Tibial nerve (tissue), 4 donors: ENCODE results near the gene ADAMTS4. TPM values are rescaled to one million over a fixed set of nuclear protein-coding genes. Genes with fewer than 3 reads are reported as not detected.
A peak's percentile ranks its signal among the peaks of the same experiment; 100 is the strongest.

Experiments used
- DNase-seq, 2 donors: peaks; one replicate each; pipeline ENCODE4 v3.0.0-alpha.2; 2019; ENCODE audit warnings: low spot score in 2 of 2
- H3K27ac ChIP-seq, 4 donors: fragments of 200-600 bp; sonication (generic) in 3 of 4; one replicate each; pipeline ENCODE4 v1.5.1; 2017 to 2019; ENCODE audit warnings: mild to moderate bottlenecking in 1 of 4
- H3K27me3 ChIP-seq, 2 donors: fragments of 200-600 bp; sonication (generic) in 1 of 2; one replicate each; pipeline versions ENCODE4 v1.5.1 to v1.6.0; 2017 to 2019
- H3K36me3 ChIP-seq, 3 donors: fragments of 200-600 bp; sonication (generic); one replicate each; pipeline ENCODE4 v1.5.1; 2018 to 2019
- H3K4me1 ChIP-seq, 4 donors: fragments of 200-600 bp; sonication (generic) in 3 of 4; one replicate each; pipeline ENCODE4 v1.5.1; 2017 to 2019
- H3K4me3 ChIP-seq, 4 donors: fragments of 200-600 bp; sonication (generic) in 3 of 4; one replicate each; pipeline ENCODE4 v1.5.1; 2017 to 2019; ENCODE audit warnings: mild to moderate bottlenecking in 1 of 4, moderate library complexity in 1 of 4
- H3K9me3 ChIP-seq, 4 donors: fragments of 200-600 bp; sonication (generic) in 3 of 4; one replicate each; pipeline ENCODE4 v1.5.1; 2017 to 2019
- CTCF ChIP-seq, 5 experiments: fragments of 200-600 bp in 3 of 5; fragments of 450-650 bp in 2 of 5; sonication (generic) in 3 of 5; IDR thresholded peaks; one replicate each; pipeline ENCODE4 v1.5.1; 2016 to 2019; ENCODE audit warnings: antibody characterized with exemption in 5 of 5, mild to moderate bottlenecking in 3 of 5, moderate library complexity in 2 of 5
- EP300 ChIP-seq, 2 donors: sonication (generic); formaldehyde crosslinking; IDR thresholded peaks; one replicate each; pipeline ENCODE4 v1.6.1; 2017; ENCODE audit warnings: antibody characterized with exemption in 2 of 2, mild to moderate bottlenecking in 1 of 2
- POLR2A ChIP-seq, 2 donors: fragments of 450-650 bp; IDR thresholded peaks; one replicate each; pipeline ENCODE4 v1.6.1; 2017; ENCODE audit warnings: antibody characterized with exemption in 2 of 2, mild to moderate bottlenecking in 2 of 2, moderate library complexity in 2 of 2
- WGBS, 2 donors: methylation state at CpG; one replicate each; pipeline ENCODE4 v1.1.5; 2018; 5-methylcytosine and 5-hydroxymethylcytosine counted together
- total RNA-seq, 4 donors: library from RNA; depleted of rRNA; stranded (reverse); fragments of >200 nt; gene quantifications; one replicate each; pipeline ENCODE4 v1.1.0, GENCODE V29; 2016

Gene ADAMTS4
- total RNA-seq, 4 donors from 2014 or later: 9.0 to 54.9 (median 19.5) TPM

DNA sequence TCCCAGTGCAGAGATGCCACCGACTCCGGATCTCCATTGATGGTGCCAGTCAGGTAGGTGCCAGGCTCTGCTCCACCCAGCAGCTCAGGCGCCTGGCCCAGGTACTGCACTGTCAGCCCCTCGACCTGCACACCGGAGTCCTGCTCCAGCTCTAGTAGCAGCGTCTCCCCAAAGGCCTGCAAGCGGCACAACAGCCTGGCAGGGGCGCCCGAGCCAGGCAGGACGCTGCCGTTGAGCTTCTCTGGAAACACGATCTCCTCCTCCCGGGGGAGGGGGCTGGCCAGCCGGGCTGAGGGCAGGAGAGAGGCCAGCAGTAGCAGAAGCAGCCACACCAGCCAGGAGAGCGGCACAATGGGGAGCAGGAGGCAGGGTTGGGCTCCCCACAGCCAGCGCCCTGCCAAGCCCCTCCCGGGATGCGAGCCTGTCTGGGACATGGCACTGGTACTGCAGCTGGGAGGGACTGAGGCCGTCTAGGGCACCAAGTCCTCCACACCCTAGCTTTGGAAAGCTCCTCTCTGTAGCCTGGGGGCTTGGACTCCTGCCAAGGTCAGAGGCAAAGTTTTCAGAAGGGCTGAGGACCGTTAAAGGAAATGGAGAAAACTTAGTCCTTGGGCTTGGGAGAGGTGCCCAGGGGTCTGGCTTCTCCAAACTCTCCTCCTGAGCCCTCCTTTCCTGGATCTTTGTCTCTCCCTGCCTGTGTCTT is 509 bp downstream of the ADAMTS4 start:
- no peaks in the 10 kb centered on the region for H3K9me3 ChIP-seq
- H3K4me1 ChIP-seq: peaks cover 7 to 90% (median 75%) of the 10 kb centered on the region in 4 donors
- no peak for TF ChIP-seq EP300 (IDR thresholded peaks at IDR 0.05)
- TF ChIP-seq CTCF (IDR thresholded peaks at IDR 0.05): peak in 1 of 5 experiments; percentile 4
- no peak for TF ChIP-seq POLR2A (IDR thresholded peaks at IDR 0.05)
- 13 to 38% methylated on average over 11 to 12 of the region's 20 CpGs for WGBS, 2 donors
- peak overlapping the region; percentile 10 to 50 (median 30) for H3K4me3 ChIP-seq
- H3K27me3 ChIP-seq: no peaks in the 10 kb centered on the region
- H3K36me3 ChIP-seq: no peaks in the 10 kb centered on the region
- H3K27ac ChIP-seq: peak overlapping the region; percentile 95 to 98 (median 96)
- no peak for DNase-seq

GRCh38 chr1:161197560-161198193 is 1.2 kb downstream of the ADAMTS4 start:
- Histone ChIP-seq H3K4me1 (peaks cover 7 to 90% (median 74%) of the 10 kb centered on the region in 4 donors), H3K27me3 (no peaks in the 10 kb centered on the region), H3K9me3 (no peaks in the 10 kb centered on the region), H3K36me3 (no peaks in the 10 kb centered on the region), H3K27ac (peak overlapping the region; percentile 95 to 98 (median 96)), H3K4me3 (peak overlapping the region; percentile 10 to 50 (median 30))
- TF ChIP-seq EP300 (IDR thresholded peaks at IDR 0.05) (no peak), CTCF (IDR thresholded peaks at IDR 0.05) (no peak), POLR2A (IDR thresholded peaks at IDR 0.05) (no peak)
- no peak for DNase-seq
- WGBS, 2 donors: 17 to 22% methylated on average over 9 of the region's 11 CpGs

GRCh38 chr1:161196521-161197451 is 2.1 kb downstream of the ADAMTS4 start:
- Histone ChIP-seq H3K36me3 (peaks cover 0 to 4% (median 0%) of the 10 kb centered on the region in 3 donors), H3K4me3 (peak overlapping the region; percentile 10 to 50 (median 30))
- WGBS, 2 donors: 42 to 46% methylated on average over 24 to 25 of the region's 27 CpGs

DNA sequence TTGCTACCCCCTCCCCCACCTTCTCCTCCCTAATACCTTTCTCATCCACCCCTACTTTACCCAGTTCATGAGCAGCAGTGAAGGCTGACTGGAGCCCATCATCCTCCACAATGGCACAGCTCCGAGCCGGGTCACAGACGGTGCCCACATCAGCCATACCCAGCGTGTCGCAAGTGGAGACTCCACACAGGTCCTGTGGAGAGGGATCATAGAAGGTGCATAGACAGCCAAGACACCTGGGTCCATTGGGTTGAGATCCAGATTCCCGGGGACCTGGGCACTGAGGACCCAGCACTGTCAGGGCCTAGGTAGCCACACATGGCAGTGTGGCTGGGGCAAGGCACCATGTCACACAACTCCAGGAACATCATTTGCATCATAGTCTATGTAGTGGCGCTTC is 2.7 kb downstream of the ADAMTS4 start:
- Histone ChIP-seq H3K27me3 (no peaks in the 10 kb centered on the region), H3K9me3 (no peaks in the 10 kb centered on the region), H3K27ac (peak overlapping the region in 3 of 4 donors; percentile 95 to 98 (median 97)), H3K36me3 (peaks cover 0 to 10% (median 0%) of the 10 kb centered on the region in 3 donors), H3K4me1 (peaks cover 7 to 89% (median 68%) of the 10 kb centered on the region in 4 donors), H3K4me3 (peak overlapping the region in 2 of 4 donors; percentile 1 to 50)
- TF ChIP-seq POLR2A (IDR thresholded peaks at IDR 0.05): no peak
- no peak for TF ChIP-seq CTCF (IDR thresholded peaks at IDR 0.05)
- TF ChIP-seq EP300 (IDR thresholded peaks at IDR 0.05): no peak
- 79 to 94% methylated on average over 6 to 7 of the region's 7 CpGs for WGBS, 2 donors
- no peak for DNase-seq

More at GRCh38 chr1:161196521-161197451, 2.1 kb downstream of the ADAMTS4 start:
- no peaks in the 10 kb centered on the region for H3K27me3 ChIP-seq
- peak overlapping the region; percentile 95 to 98 (median 96) for H3K27ac ChIP-seq
- H3K4me1 ChIP-seq: peaks cover 7 to 96% (median 74%) of the 10 kb centered on the region in 4 donors
- no peaks in the 10 kb centered on the region for H3K9me3 ChIP-seq
- peak in 1 of 2 donors; percentile 47 for DNase-seq
- TF ChIP-seq CTCF (IDR thresholded peaks at IDR 0.05) (no peak), EP300 (IDR thresholded peaks at IDR 0.05) (no peak), POLR2A (IDR thresholded peaks at IDR 0.05) (no peak)
